Ascending aorta (tissue), 2 donors: Measurements from ENCODE around the gene EMP1. TPM values are rescaled to one million over a fixed set of nuclear protein-coding genes. Genes with fewer than 3 reads are reported as not detected.

Experiments
- DNase-seq, 2 donors: peaks; one replicate each; pipeline ENCODE4 v3.0.0-alpha.2; 2019; ENCODE audit warnings: low spot score in 2 of 2
- H3K27ac ChIP-seq, 2 donors: fragments of 200-600 bp; sonication (generic); one replicate each; pipeline ENCODE4 v1.5.1; 2016 to 2017; ENCODE audit warnings: mild to moderate bottlenecking in 1 of 2
- H3K27me3 ChIP-seq: fragments of 200-600 bp; sonication (generic); one replicate; pipeline ENCODE4 v1.5.1; 2017
- H3K36me3 ChIP-seq, 2 donors: fragments of 200-600 bp; sonication (generic); one replicate each; pipeline ENCODE4 v1.5.1; 2016
- H3K4me1 ChIP-seq, 2 donors: fragments of 200-600 bp; sonication (generic); one replicate each; pipeline ENCODE4 v1.5.1; 2016 to 2017; ENCODE audit warnings: mild to moderate bottlenecking in 1 of 2
- H3K4me3 ChIP-seq, 2 donors: fragments of 200-600 bp; sonication (generic); one replicate each; pipeline ENCODE4 v1.5.1; 2016 to 2017; ENCODE audit warnings: mild to moderate bottlenecking in 1 of 2
- H3K9me3 ChIP-seq, 2 donors: fragments of 200-600 bp; sonication (generic); one replicate each; pipeline ENCODE4 v1.5.1; 2016
- intact Hi-C: fragments of 100-400 bp; cut with DNase I; formaldehyde crosslinking; loops from one replicate; pipeline ENCODE4 v1.15.1; 2023
- total RNA-seq: library from RNA; depleted of rRNA; stranded (reverse); fragments of >200 nt; gene quantifications from one replicate; pipeline ENCODE4 v1.1.0, GENCODE V29; 2016
- TF ChIP-seq, protein P1 (sequence below), 3 experiments: fragments of 200-600 bp in 2 of 3; fragments of 450-650 bp in 1 of 3; sonication (generic) in 2 of 3; IDR thresholded peaks; one replicate each; pipeline ENCODE4 v1.5.1; 2016 to 2019; ENCODE audit warnings: antibody characterized with exemption in 3 of 3, mild to moderate bottlenecking in 1 of 3, moderate library complexity in 1 of 3

Gene EMP1
- total RNA-seq, 1 donor from 2014 or later: 588 TPM

- Histone ChIP-seq H3K27ac (no peak overlapping the region), H3K4me3 (no peak overlapping the region), H3K4me1 (no peaks in the 10 kb centered on the region), H3K9me3 (no peaks in the 10 kb centered on the region), H3K27me3 (no peaks in the 10 kb centered on the region), H3K36me3 (no peaks in the 10 kb centered on the region)
- TF ChIP-seq, protein P1, sequence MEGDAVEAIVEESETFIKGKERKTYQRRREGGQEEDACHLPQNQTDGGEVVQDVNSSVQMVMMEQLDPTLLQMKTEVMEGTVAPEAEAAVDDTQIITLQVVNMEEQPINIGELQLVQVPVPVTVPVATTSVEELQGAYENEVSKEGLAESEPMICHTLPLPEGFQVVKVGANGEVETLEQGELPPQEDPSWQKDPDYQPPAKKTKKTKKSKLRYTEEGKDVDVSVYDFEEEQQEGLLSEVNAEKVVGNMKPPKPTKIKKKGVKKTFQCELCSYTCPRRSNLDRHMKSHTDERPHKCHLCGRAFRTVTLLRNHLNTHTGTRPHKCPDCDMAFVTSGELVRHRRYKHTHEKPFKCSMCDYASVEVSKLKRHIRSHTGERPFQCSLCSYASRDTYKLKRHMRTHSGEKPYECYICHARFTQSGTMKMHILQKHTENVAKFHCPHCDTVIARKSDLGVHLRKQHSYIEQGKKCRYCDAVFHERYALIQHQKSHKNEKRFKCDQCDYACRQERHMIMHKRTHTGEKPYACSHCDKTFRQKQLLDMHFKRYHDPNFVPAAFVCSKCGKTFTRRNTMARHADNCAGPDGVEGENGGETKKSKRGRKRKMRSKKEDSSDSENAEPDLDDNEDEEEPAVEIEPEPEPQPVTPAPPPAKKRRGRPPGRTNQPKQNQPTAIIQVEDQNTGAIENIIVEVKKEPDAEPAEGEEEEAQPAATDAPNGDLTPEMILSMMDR (IDR thresholded peaks at IDR 0.05): no peak
- intact Hi-C loops: no loop called here
- no peak for DNase-seq
Observed at GRCh38 chr12:13248964-13249363, 52.4 kb downstream of the EMP1 start.

- no peak overlapping the region for H3K4me3 ChIP-seq
- no peak for DNase-seq
- H3K27ac ChIP-seq: no peak overlapping the region
- H3K9me3 ChIP-seq: no peaks in the 10 kb centered on the region
- intact Hi-C loops: no loop called here
- H3K4me1 ChIP-seq: no peaks in the 10 kb centered on the region
- TF ChIP-seq, protein P1 (IDR thresholded peaks at IDR 0.05): no peak
- H3K27me3 ChIP-seq: no peaks in the 10 kb centered on the region
- no peaks in the 10 kb centered on the region for H3K36me3 ChIP-seq
Observed at GRCh38 chr12:13250416-13250815, 53.9 kb downstream of the EMP1 start.

DNA sequence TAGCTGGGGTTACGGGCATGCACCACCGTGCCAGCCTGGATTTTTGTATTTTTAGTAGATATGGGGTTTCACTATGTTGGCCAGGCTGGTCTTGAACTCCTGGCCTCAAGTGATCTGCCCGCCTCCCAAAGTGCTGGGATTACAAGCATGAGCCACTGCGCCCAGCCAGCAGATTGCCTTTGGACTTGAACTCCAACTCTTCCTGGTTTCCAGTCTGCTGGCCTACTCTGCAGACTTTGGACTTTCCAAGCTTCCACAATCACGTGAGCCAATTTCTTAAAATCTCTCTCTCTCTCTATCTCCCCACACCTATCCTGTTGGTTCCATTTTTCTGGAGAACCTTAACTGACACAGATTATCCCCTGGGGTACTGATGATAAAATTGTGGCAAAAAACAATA, 55.0 kb downstream of the EMP1 start:
- Histone ChIP-seq H3K27me3 (no peaks in the 10 kb centered on the region), H3K36me3 (no peaks in the 10 kb centered on the region), H3K4me1 (no peaks in the 10 kb centered on the region), H3K4me3 (no peak overlapping the region), H3K27ac (no peak overlapping the region), H3K9me3 (no peaks in the 10 kb centered on the region)
- TF ChIP-seq, protein P1 (IDR thresholded peaks at IDR 0.05): no peak
- intact Hi-C loops: no loop called here
- DNase-seq: no peak

GRCh38 chr12:13252024-13252423, 55.5 kb downstream of the EMP1 start:
- H3K27me3 ChIP-seq: no peaks in the 10 kb centered on the region
- TF ChIP-seq, protein P1 (IDR thresholded peaks at IDR 0.05): no peak
- no peaks in the 10 kb centered on the region for H3K4me1 ChIP-seq
- no peak for DNase-seq
- intact Hi-C loops: no loop called here
- H3K9me3 ChIP-seq: no peaks in the 10 kb centered on the region
- no peak overlapping the region for H3K4me3 ChIP-seq
- H3K36me3 ChIP-seq: no peaks in the 10 kb centered on the region
- H3K27ac ChIP-seq: no peak overlapping the region

DNA sequence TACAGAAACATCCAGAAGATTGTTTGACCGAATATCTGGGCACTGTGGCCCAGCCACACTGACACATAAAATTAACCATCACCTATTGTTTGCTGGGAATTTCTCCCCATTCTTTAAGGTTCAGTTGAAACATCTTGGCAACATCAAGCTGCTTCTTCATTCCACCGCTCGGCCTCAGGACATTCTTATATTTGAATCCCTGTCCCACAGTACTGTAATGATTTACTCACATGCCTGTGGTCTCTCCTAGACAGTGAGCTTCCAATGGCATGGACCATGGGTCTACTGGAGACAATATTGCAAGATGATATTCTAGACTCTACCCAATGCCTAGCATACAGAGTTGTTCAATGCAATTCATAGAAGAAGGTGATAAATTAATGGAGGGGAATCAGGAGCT, 56.1 kb downstream of the EMP1 start:
- Histone ChIP-seq H3K4me3 (no peak overlapping the region), H3K4me1 (no peaks in the 10 kb centered on the region), H3K9me3 (no peaks in the 10 kb centered on the region), H3K27me3 (no peaks in the 10 kb centered on the region), H3K27ac (no peak overlapping the region), H3K36me3 (no peaks in the 10 kb centered on the region)
- intact Hi-C loops: no loop called here
- TF ChIP-seq, protein P1 (IDR thresholded peaks at IDR 0.05): no peak
- no peak for DNase-seq
